Measurements from ENCODE around the gene WNT3A. TPM values are rescaled to one million over a fixed set of nuclear protein-coding genes. Genes with fewer than 3 reads are reported as not detected.

The WNT3A gene
- polyA plus RNA-seq, 1 donor (not counting 4 experiments of a cell fraction or from before 2014, with no cell fraction given), result 0.07 TPM

DNA sequence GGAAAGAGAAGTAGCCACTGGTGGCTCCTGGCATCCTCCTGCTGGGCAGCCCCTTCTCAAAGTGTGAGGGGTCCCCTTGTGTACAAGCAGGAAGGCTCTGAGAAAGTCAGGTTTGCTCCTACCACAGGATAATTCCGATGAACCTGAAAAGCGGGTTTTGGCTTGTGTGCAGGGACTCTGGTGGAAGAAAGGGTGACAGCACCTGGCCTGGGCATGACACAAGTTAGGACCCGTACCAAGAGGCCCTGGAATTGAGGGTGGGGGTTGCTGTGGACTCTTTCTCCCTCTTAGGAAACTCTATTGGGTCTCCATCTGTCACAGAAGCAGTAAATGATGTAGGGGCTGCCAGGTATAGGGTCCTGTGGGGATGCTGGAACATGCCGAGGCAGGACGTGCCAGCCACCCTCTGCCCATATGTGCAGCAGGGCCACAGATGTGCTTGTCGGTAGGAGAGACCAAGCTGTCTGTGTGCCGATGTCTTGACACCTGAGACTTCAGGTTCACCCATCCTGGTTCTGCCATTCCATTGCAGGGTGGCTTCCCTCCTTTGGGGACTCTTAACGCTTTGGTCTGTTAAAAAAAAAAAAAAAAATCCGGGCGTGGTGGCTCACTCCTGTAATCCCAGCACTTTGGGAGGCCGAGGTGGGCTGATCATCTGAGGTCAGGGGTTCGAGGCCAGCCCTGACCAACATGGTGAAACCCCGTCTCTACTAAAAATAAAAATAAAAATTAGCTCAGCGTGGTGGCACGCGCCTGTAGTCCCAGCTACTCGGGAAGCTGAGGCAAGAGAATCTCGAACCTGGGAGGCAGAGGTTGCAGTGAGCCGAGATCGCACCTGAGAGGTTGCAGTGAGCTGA, 86.5 kb downstream of the WNT3A start:
- peaks cover 22 to 58% of the 10 kb centered on the region in 2 experiments for H3K36me3 ChIP-seq (ENCODE audit: control insufficient read depth in 2 of 2, extremely low read depth in 1 of 2, insufficient read depth in 2 of 2, low read length in 2 of 2)
- no peak for DNase-seq (ENCODE audit: low read depth, low spot score)

GRCh38 chr1:228094432-228095016, 87.7 kb downstream of the WNT3A start:
- H3K9ac ChIP-seq (ENCODE audit: control insufficient read depth, extremely low read depth, insufficient read depth, low read length), result no peak overlapping the region
- H3K4me1 ChIP-seq (ENCODE audit: control insufficient read depth, extremely low read depth, insufficient read depth, low read length), result peaks cover 32% of the 10 kb centered on the region
- H4K20me1 ChIP-seq (ENCODE audit: control insufficient read depth, extremely low read depth, insufficient read depth, low read length), result peaks cover 90% of the 10 kb centered on the region

More for the DNA sequence above, 86.5 kb downstream of the WNT3A start:
- Histone ChIP-seq H4K20me1 (ENCODE audit: control insufficient read depth, extremely low read depth, insufficient read depth, low read length) (peaks cover 94% of the 10 kb centered on the region), H3K9me1 (ENCODE audit: control insufficient read depth, extremely low read depth, insufficient read depth, low read length) (peaks cover 8% of the 10 kb centered on the region), H3K4me2 (ENCODE audit: control insufficient read depth, extremely low read depth, insufficient read depth, low read depth, low read length) (peak overlapping the region; percentile 31), H2AFZ (ENCODE audit: control insufficient read depth, low read length) (no peak overlapping the region), H3K4me1 (ENCODE audit: control insufficient read depth, extremely low read depth, insufficient read depth, low read length) (peaks cover 44% of the 10 kb centered on the region), H3K27ac (ENCODE audit: control insufficient read depth, insufficient read depth, low read length) (no peak overlapping the region), H3K79me2 (ENCODE audit: control insufficient read depth, insufficient read depth, low read length) (peaks cover 100% of the 10 kb centered on the region), H3K27me3 (ENCODE audit: control insufficient read depth, extremely low read depth, insufficient read depth, low read length) (no peaks in the 10 kb centered on the region), H3K9ac (ENCODE audit: control insufficient read depth, extremely low read depth, insufficient read depth, low read length) (no peak overlapping the region), H3K4me3 (ENCODE audit: control insufficient read depth in 2 of 3, extremely low read depth in 1 of 3, insufficient read depth in 2 of 3, low read depth in 1 of 3, low read length in 3 of 3) (no peak overlapping the region), H3K9me3 (ENCODE audit: control insufficient read depth, low read depth, low read length) (peaks cover 5% of the 10 kb centered on the region)
- dilution Hi-C loops (cut with MboI; ENCODE audit: extremely low pct_ligation_motif_present, low sequenced_read_pairs), result no loop called here
- TF ChIP-seq CTCF (optimal IDR thresholded peaks at IDR 0.05 in 1 of 3, IDR thresholded peaks at IDR 0.05 in 1 of 3, conservative IDR thresholded peaks at IDR 0.05 in 1 of 3; ENCODE audit: extremely low read depth in 1 of 3, insufficient read depth in 2 of 3, low read length in 3 of 3) (no peak), EZH2 (IDR thresholded peaks at IDR 0.05; ENCODE audit: low read length) (no peak)
- FAIRE-seq, result no peak

More at GRCh38 chr1:228094432-228095016, 87.7 kb downstream of the WNT3A start:
- FAIRE-seq, result no peak
- Histone ChIP-seq H3K79me2 (ENCODE audit: control insufficient read depth, insufficient read depth, low read length) (peaks cover 98% of the 10 kb centered on the region), H3K9me3 (ENCODE audit: control insufficient read depth, low read depth, low read length) (peaks cover 5% of the 10 kb centered on the region), H3K27ac (ENCODE audit: control insufficient read depth, insufficient read depth, low read length) (no peak overlapping the region), H3K27me3 (ENCODE audit: control insufficient read depth, extremely low read depth, insufficient read depth, low read length) (no peaks in the 10 kb centered on the region), H3K4me3 (ENCODE audit: control insufficient read depth in 2 of 3, extremely low read depth in 1 of 3, insufficient read depth in 2 of 3, low read depth in 1 of 3, low read length in 3 of 3) (no peak overlapping the region), H3K4me2 (ENCODE audit: control insufficient read depth, extremely low read depth, insufficient read depth, low read depth, low read length) (no peak overlapping the region), H3K36me3 (ENCODE audit: control insufficient read depth in 2 of 2, extremely low read depth in 1 of 2, insufficient read depth in 2 of 2, low read length in 2 of 2) (peaks cover 24 to 53% of the 10 kb centered on the region in 2 experiments), H2AFZ (ENCODE audit: control insufficient read depth, low read length) (no peak overlapping the region), H3K9me1 (ENCODE audit: control insufficient read depth, extremely low read depth, insufficient read depth, low read length) (peaks cover 8% of the 10 kb centered on the region)
- DNase-seq (ENCODE audit: low read depth, low spot score), result no peak
- dilution Hi-C loops (cut with MboI; ENCODE audit: extremely low pct_ligation_motif_present, low sequenced_read_pairs), result no loop called here
- TF ChIP-seq EZH2 (IDR thresholded peaks at IDR 0.05; ENCODE audit: low read length) (no peak), CTCF (optimal IDR thresholded peaks at IDR 0.05 in 1 of 3, IDR thresholded peaks at IDR 0.05 in 1 of 3, conservative IDR thresholded peaks at IDR 0.05 in 1 of 3; ENCODE audit: extremely low read depth in 1 of 3, insufficient read depth in 2 of 3, low read length in 3 of 3) (no peak)

Data from keratinocyte (primary cell).